Transverse colon (tissue), 4 donors: ENCODE data around the gene ILDR1.

Experiments used
- CTCF ChIP-seq, 5 experiments: fragments of 200-600 bp in 3 of 5; fragments of 450-650 bp in 2 of 5; sonication (generic) in 3 of 5; IDR thresholded peaks; 1 replicate in 2 of 5; 2 replicates in 3 of 5; pipeline ENCODE4 v1.5.1; 2016 to 2017; ENCODE audit warnings: antibody characterized with exemption in 5 of 5, inconsistent platforms in 3 of 5, mild to moderate bottlenecking in 2 of 5, moderate library complexity in 1 of 5
- POLR2AphosphoS5 ChIP-seq, 3 donors: sonication (generic); formaldehyde crosslinking; IDR thresholded peaks; one replicate each; pipeline ENCODE4 v1.6.1; 2016; ENCODE audit warnings: antibody characterized with exemption in 3 of 3

GRCh38 chr3:121996441-121996840 is 25.6 kb downstream of the ILDR1 start:
- TF ChIP-seq POLR2AphosphoS5 (IDR thresholded peaks at IDR 0.05), result no peak
- TF ChIP-seq CTCF (IDR thresholded peaks at IDR 0.05), result no peak
